ENCODE results near the gene APOBR.

GRCh38 chr16:28497861-28498599, 3.6 kb downstream of the APOBR start:
- TF ChIP-seq CTCF (IDR thresholded peaks at IDR 0.05) (no peak), POLR2A (IDR thresholded peaks at IDR 0.05) (no peak), POLR2AphosphoS5 (IDR thresholded peaks at IDR 0.05) (no peak), EP300 (IDR thresholded peaks at IDR 0.05) (no peak)
